SK-N-SH (cell line): ENCODE results near the gene NPW.

Source experiments
- ELF1 ChIP-seq: IDR thresholded peaks from 2 replicates; pipeline ENCODE4 v1.4.0; 2012
- EP300 ChIP-seq, 2 experiments: IDR thresholded peaks; 2 replicates each; pipeline versions ENCODE4 v1.4.0 to v1.6.1; 2012; ENCODE audit warnings: borderline replicate concordance in 1 of 2, low read depth in 1 of 2, low read length in 1 of 2
- EZH2phosphoT487 ChIP-seq: fragments of 200-600 bp; sonication (generic); IDR thresholded peaks from 2 replicates; pipeline ENCODE4 v1.6.1; 2017; ENCODE audit warnings: low read depth, mixed run types, mild to moderate bottlenecking, antibody characterized with exemption, moderate library complexity, borderline replicate concordance
- FOSL2 ChIP-seq: IDR thresholded peaks from 2 replicates; pipeline ENCODE4 v1.4.0; 2012; ENCODE audit warnings: low read depth, mild to moderate bottlenecking, moderate library complexity, borderline replicate concordance
- POLR2AphosphoS5 ChIP-seq: IDR thresholded peaks from 2 replicates; pipeline ENCODE4 v1.6.1; 2012; ENCODE audit warnings: low read depth, low read length
- SMC3 ChIP-seq: IDR thresholded peaks from 2 replicates; pipeline ENCODE4 v1.6.1; 2012; ENCODE audit warnings: low read depth, low read length, improper control_type of control experiment
- TAF1 ChIP-seq: IDR thresholded peaks from 2 replicates; pipeline ENCODE4 v1.6.1; 2012; ENCODE audit warnings: low read depth, mild to moderate bottlenecking, low read length, moderate library complexity, borderline replicate concordance
- TF ChIP-seq, protein P1 (sequence below): IDR thresholded peaks from 2 replicates; pipeline ENCODE4 v1.6.1; 2012; ENCODE audit warnings: mild to moderate bottlenecking, low read depth, low read length, moderate library complexity
- TF ChIP-seq, protein P2 (sequence below): fragments of 200-600 bp; sonication (generic); IDR thresholded peaks from 2 replicates; pipeline ENCODE4 v1.6.1; 2017; ENCODE audit warnings: antibody characterized with exemption, mild to moderate bottlenecking, moderate library complexity
- TF ChIP-seq, protein P3 (sequence below): IDR thresholded peaks from 2 replicates; pipeline ENCODE4 v1.4.0; 2012; ENCODE audit warnings: low read depth

DNA sequence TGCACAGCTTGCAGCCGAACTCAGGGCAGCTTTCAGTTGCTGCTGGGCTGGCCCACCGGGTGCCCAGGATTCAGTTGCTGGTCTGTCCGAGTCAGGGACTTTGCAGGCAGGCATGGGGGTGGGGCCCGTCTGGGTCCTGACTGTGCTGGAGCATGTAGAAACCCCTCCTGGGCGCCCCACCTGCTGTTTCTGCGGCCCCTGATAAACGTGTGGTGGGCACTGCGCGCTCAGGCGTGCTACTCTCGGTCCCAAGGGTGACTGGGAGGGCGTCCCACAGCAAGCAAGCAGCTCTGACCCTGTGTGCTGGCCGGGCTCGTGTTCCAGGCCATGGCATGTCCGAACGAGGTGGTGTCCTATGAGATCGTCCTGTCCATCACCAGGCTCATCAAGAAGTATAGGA is 40.8 kb downstream of the NPW start:
- TF ChIP-seq EZH2phosphoT487 (no peak), TAF1 (no peak), FOSL2 (no peak), ELF1 (no peak), EP300 (IDR thresholded peaks at IDR 0.05; ENCODE audit: borderline replicate concordance in 1 of 2, low read depth in 1 of 2, low read length in 1 of 2) (no peak), SMC3 (no peak), POLR2AphosphoS5 (no peak)
- TF ChIP-seq, protein P1, sequence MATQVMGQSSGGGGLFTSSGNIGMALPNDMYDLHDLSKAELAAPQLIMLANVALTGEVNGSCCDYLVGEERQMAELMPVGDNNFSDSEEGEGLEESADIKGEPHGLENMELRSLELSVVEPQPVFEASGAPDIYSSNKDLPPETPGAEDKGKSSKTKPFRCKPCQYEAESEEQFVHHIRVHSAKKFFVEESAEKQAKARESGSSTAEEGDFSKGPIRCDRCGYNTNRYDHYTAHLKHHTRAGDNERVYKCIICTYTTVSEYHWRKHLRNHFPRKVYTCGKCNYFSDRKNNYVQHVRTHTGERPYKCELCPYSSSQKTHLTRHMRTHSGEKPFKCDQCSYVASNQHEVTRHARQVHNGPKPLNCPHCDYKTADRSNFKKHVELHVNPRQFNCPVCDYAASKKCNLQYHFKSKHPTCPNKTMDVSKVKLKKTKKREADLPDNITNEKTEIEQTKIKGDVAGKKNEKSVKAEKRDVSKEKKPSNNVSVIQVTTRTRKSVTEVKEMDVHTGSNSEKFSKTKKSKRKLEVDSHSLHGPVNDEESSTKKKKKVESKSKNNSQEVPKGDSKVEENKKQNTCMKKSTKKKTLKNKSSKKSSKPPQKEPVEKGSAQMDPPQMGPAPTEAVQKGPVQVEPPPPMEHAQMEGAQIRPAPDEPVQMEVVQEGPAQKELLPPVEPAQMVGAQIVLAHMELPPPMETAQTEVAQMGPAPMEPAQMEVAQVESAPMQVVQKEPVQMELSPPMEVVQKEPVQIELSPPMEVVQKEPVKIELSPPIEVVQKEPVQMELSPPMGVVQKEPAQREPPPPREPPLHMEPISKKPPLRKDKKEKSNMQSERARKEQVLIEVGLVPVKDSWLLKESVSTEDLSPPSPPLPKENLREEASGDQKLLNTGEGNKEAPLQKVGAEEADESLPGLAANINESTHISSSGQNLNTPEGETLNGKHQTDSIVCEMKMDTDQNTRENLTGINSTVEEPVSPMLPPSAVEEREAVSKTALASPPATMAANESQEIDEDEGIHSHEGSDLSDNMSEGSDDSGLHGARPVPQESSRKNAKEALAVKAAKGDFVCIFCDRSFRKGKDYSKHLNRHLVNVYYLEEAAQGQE, result no peak
- TF ChIP-seq, protein P2, sequence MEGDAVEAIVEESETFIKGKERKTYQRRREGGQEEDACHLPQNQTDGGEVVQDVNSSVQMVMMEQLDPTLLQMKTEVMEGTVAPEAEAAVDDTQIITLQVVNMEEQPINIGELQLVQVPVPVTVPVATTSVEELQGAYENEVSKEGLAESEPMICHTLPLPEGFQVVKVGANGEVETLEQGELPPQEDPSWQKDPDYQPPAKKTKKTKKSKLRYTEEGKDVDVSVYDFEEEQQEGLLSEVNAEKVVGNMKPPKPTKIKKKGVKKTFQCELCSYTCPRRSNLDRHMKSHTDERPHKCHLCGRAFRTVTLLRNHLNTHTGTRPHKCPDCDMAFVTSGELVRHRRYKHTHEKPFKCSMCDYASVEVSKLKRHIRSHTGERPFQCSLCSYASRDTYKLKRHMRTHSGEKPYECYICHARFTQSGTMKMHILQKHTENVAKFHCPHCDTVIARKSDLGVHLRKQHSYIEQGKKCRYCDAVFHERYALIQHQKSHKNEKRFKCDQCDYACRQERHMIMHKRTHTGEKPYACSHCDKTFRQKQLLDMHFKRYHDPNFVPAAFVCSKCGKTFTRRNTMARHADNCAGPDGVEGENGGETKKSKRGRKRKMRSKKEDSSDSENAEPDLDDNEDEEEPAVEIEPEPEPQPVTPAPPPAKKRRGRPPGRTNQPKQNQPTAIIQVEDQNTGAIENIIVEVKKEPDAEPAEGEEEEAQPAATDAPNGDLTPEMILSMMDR, result no peak
- TF ChIP-seq, protein P3, sequence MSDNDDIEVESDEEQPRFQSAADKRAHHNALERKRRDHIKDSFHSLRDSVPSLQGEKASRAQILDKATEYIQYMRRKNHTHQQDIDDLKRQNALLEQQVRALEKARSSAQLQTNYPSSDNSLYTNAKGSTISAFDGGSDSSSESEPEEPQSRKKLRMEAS, result no peak
